ENCODE data around the gene LAMA2. TPM values are rescaled to one million over a fixed set of nuclear protein-coding genes. Genes with fewer than 3 reads are reported as not detected.
"Not testable (repeated sequence)": the region's sequence is repeated elsewhere in the genome, so short reads cannot be mapped to it uniquely, and the experiment has no call there.

Gene LAMA2
- total RNA-seq, 1 experiment from 2014 or later, result 2.2 TPM

DNA sequence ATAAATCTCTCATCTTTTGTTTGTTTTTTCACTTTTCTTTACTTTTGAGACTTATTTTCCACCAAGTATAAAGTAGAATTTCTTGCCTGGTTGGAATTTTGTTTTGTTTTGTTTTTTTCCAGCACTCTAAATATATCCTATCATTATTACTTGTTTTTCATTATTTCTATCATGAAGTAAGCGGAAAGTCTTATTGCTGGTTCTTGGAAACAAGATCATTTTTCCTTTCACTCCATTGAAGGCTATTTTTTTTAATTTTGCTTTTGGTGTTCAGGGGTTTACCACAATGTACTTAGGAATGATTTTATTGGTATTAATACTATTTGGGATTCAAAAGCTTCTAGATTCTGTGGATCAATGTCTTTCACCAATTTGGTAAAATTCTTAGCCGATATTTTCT is 190.1 kb downstream of the LAMA2 start:
- CTCF ChIA-PET, result interaction anchor here (0.8 kb wide), 1 partner anchor 17 kb away, joined by 4 read pairs; no protein-coding TSS in a partner anchor
- TF ChIP-seq CTCF (IDR thresholded peaks at IDR 0.05; ENCODE audit: unreplicated experiment), result no peak
- BruUV-seq (replicated peaks), result no TSS peak
- Mint-ChIP-seq H3K9me3 (ENCODE audit: unreplicated experiment) (no peaks in the 10 kb centered on the region), H3K4me3 (ENCODE audit: unreplicated experiment) (no peak overlapping the region), H3K27me3 (ENCODE audit: insufficient read depth, unreplicated experiment) (peaks cover 71% of the 10 kb centered on the region), H3K4me1 (ENCODE audit: insufficient read depth, unreplicated experiment) (no peaks in the 10 kb centered on the region), H3K36me3 (ENCODE audit: insufficient read depth, unreplicated experiment) (no peaks in the 10 kb centered on the region), H3K27ac (ENCODE audit: low read depth, unreplicated experiment) (no peak overlapping the region)
- POLR2A ChIA-PET, result no interaction called here
- DNase-seq (ENCODE audit: unreplicated experiment), result no peak
- intact Hi-C loops (cut with micrococcal nuclease), result no loop called here

GRCh38 chr6:129073691-129074395 is 190.9 kb downstream of the LAMA2 start:
- no peak for DNase-seq (ENCODE audit: unreplicated experiment)
- Mint-ChIP-seq H3K9me3 (ENCODE audit: unreplicated experiment) (no peaks in the 10 kb centered on the region), H3K4me1 (ENCODE audit: insufficient read depth, unreplicated experiment) (no peaks in the 10 kb centered on the region), H3K27ac (ENCODE audit: low read depth, unreplicated experiment) (no peak overlapping the region), H3K36me3 (ENCODE audit: insufficient read depth, unreplicated experiment) (no peaks in the 10 kb centered on the region), H3K27me3 (ENCODE audit: insufficient read depth, unreplicated experiment) (peaks cover 79% of the 10 kb centered on the region), H3K4me3 (ENCODE audit: unreplicated experiment) (no peak overlapping the region)
- no peak for TF ChIP-seq CTCF (IDR thresholded peaks at IDR 0.05; ENCODE audit: unreplicated experiment)
- ChIA-PET CTCF (interaction anchor here (0.6 to 1.0 kb wide), 2 partner anchors 48 to 583 kb away, joined by 3 read pairs; no protein-coding TSS in a partner anchor), POLR2A (interaction anchor here (0.6 to 0.7 kb wide), 2 partner anchors 16 to 233 kb away, joined by 3 read pairs; no protein-coding TSS in a partner anchor)
- intact Hi-C loops (cut with micrococcal nuclease), result no loop called here
- no TSS peak for BruUV-seq (replicated peaks)

DNA sequence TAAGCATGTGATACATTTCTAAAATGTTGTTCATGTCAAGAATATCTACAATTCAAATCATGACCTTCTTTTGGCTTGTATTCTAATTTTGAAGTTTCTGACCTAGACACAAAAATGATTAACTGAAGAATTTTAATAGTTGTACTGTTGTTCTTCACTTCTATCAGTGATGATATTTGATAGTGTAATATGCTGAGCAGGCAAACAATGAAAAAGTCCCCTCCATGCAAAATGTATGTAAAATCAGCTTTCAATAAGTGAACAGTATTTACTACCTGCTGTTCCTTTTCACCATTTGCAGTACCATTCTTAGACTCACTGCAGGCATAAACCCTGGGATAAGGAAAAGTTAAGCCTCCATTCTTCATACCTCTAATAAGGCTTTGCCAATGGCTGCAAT is 201.5 kb downstream of the LAMA2 start:
- Mint-ChIP-seq H3K27me3 (ENCODE audit: insufficient read depth, unreplicated experiment) (peaks cover 70% of the 10 kb centered on the region), H3K9me3 (ENCODE audit: unreplicated experiment) (no peaks in the 10 kb centered on the region), H3K4me3 (ENCODE audit: unreplicated experiment) (no peak overlapping the region), H3K36me3 (ENCODE audit: insufficient read depth, unreplicated experiment) (no peaks in the 10 kb centered on the region), H3K27ac (ENCODE audit: low read depth, unreplicated experiment) (no peak overlapping the region), H3K4me1 (ENCODE audit: insufficient read depth, unreplicated experiment) (no peaks in the 10 kb centered on the region)
- TF ChIP-seq CTCF (IDR thresholded peaks at IDR 0.05; ENCODE audit: unreplicated experiment), result no peak
- DNase-seq (ENCODE audit: unreplicated experiment), result no peak
- intact Hi-C loops (cut with micrococcal nuclease), result no loop called here
- ChIA-PET POLR2A (no interaction called here), CTCF (no interaction called here)
- no TSS peak for BruUV-seq (replicated peaks)

DNA sequence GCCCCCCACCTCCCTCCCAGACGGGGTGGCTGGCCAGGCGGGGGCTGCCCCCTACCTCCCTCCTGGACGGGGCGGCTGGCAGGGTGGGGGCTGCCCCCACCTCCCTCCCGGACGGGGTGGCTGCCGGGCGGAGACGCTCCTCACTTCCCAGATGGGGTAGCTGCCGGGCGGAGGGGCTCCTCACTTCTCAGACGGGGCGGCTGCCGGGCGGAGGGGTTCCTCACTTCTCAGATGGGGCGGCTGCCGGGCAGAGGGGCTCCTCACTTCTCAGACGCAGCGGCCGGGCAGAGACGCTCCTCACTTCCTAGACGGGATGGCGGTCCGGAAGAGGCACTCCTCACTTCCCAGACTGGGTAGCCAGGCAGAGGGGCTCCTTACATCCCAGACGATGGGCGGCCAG is 205.5 kb downstream of the LAMA2 start:
- H3K27ac Mint-ChIP-seq (ENCODE audit: low read depth, unreplicated experiment); H3K9me3 Mint-ChIP-seq (ENCODE audit: unreplicated experiment); H3K36me3 Mint-ChIP-seq (ENCODE audit: insufficient read depth, unreplicated experiment); BruUV-seq (replicated peaks); CTCF ChIA-PET; POLR2A ChIA-PET; DNase-seq (ENCODE audit: unreplicated experiment); H3K4me1 Mint-ChIP-seq (ENCODE audit: insufficient read depth, unreplicated experiment); intact Hi-C loops (cut with micrococcal nuclease); H3K4me3 Mint-ChIP-seq (ENCODE audit: unreplicated experiment): not testable (repeated sequence)
- H3K27me3 Mint-ChIP-seq (ENCODE audit: insufficient read depth, unreplicated experiment), result peaks cover 87% of the 10 kb centered on the region
